ENCODE measurements around the gene RPS6KA4.
A peak's percentile ranks its signal among the peaks of the same experiment; 100 is the strongest.

RPS6KA4 gene

GRCh38 chr11:64385945-64386704 lies 27.2 kb downstream of the RPS6KA4 start:
- no peak for DNase-seq (ENCODE audit: low spot score)
- Histone ChIP-seq H3K4ac (ENCODE audit: low read length) (no peak overlapping the region), H2BK120ac (ENCODE audit: low read depth, low read length) (no peak overlapping the region), H2AFZ (ENCODE audit: low read length) (no peak overlapping the region), H2BK5ac (ENCODE audit: low read length) (no peak overlapping the region), H3K27me3 (ENCODE audit: control insufficient read depth in 3 of 3, insufficient read depth in 3 of 3, low read depth in 1 of 3, low read length in 3 of 3) (peaks cover 0 to 45% (median 0%) of the 10 kb centered on the region in 3 experiments), H3K4me2 (ENCODE audit: insufficient read depth, low read length, poor library complexity, severe bottlenecking) (no peak overlapping the region), H3K27ac (replicated peaks; ENCODE audit: low read length) (no peak overlapping the region), H2BK15ac (ENCODE audit: low read length) (no peak overlapping the region), H3K9me3 (replicated peaks in 1 of 2; ENCODE audit: control insufficient read depth in 2 of 2, insufficient read depth in 1 of 2, low read depth in 1 of 2, low read length in 2 of 2) (no peaks in the 10 kb centered on the region), H2AK5ac (ENCODE audit: low read depth, low read length) (no peak overlapping the region), H3K4me3 (ENCODE audit: low read length in 2 of 2) (no peak overlapping the region), H3K79me1 (ENCODE audit: low read depth, low read length) (no peaks in the 10 kb centered on the region), H3K14ac (ENCODE audit: low read length) (no peak overlapping the region), H3K4me1 (ENCODE audit: control insufficient read depth in 2 of 2, insufficient read depth in 1 of 2, low read depth in 1 of 2, low read length in 2 of 2) (peaks cover 0 to 10% of the 10 kb centered on the region in 2 donors), H4K91ac (ENCODE audit: low read depth, low read length, poor library complexity) (no peak overlapping the region), H4K8ac (ENCODE audit: low read depth, low read length) (no peak overlapping the region), H3K36me3 (replicated peaks in 1 of 2; ENCODE audit: control insufficient read depth in 2 of 2, insufficient read depth in 2 of 2, low read length in 2 of 2) (no peaks in the 10 kb centered on the region), H3K9ac (ENCODE audit: low read depth, low read length, poor library complexity) (no peak overlapping the region), H2BK12ac (ENCODE audit: low read length) (no peak overlapping the region), H3K23ac (ENCODE audit: low read depth, low read length, poor library complexity) (no peak overlapping the region), H3K18ac (ENCODE audit: low read length) (no peak overlapping the region)
- no CpG with 5 or more reads among the region's 11 CpGs for WGBS, 2 donors (ENCODE audit: extremely low coverage in 2 of 2, insufficient read length in 2 of 2, insufficient replicate concordance in 1 of 2)

GRCh38 chr11:64387916-64388315 lies 29.0 kb downstream of the RPS6KA4 start:
- Histone ChIP-seq H2BK15ac (ENCODE audit: low read length) (no peak overlapping the region), H4K91ac (ENCODE audit: low read depth, low read length, poor library complexity) (no peak overlapping the region), H3K27ac (replicated peaks; ENCODE audit: low read length) (no peak overlapping the region)

GRCh38 chr11:64388894-64389293 lies 29.9 kb downstream of the RPS6KA4 start:
- Histone ChIP-seq H3K27me3 (ENCODE audit: control insufficient read depth in 3 of 3, insufficient read depth in 3 of 3, low read depth in 1 of 3, low read length in 3 of 3) (peaks cover 0 to 32% (median 0%) of the 10 kb centered on the region in 3 experiments), H3K27ac (replicated peaks; ENCODE audit: low read length) (no peak overlapping the region)

More at GRCh38 chr11:64387916-64388315, 29.0 kb downstream of the RPS6KA4 start:
- no peak overlapping the region for H3K14ac ChIP-seq (ENCODE audit: low read length)
- no peak overlapping the region for H3K9ac ChIP-seq (ENCODE audit: low read depth, low read length, poor library complexity)
- H3K23ac ChIP-seq (ENCODE audit: low read depth, low read length, poor library complexity): no peak overlapping the region
- no peak overlapping the region for H2AFZ ChIP-seq (ENCODE audit: low read length)
- H3K4me1 ChIP-seq (ENCODE audit: control insufficient read depth in 2 of 2, insufficient read depth in 1 of 2, low read depth in 1 of 2, low read length in 2 of 2): peaks cover 0 to under 1% of the 10 kb centered on the region in 2 donors
- H3K4ac ChIP-seq (ENCODE audit: low read length): no peak overlapping the region
- DNase-seq (ENCODE audit: low spot score): no peak
- H2AK5ac ChIP-seq (ENCODE audit: low read depth, low read length): no peak overlapping the region
- no peaks in the 10 kb centered on the region for H3K9me3 ChIP-seq (replicated peaks in 1 of 2; ENCODE audit: control insufficient read depth in 2 of 2, insufficient read depth in 1 of 2, low read depth in 1 of 2, low read length in 2 of 2)
- H3K18ac ChIP-seq (ENCODE audit: low read length): no peak overlapping the region
- peaks cover 0 to 35% (median 0%) of the 10 kb centered on the region in 3 experiments for H3K27me3 ChIP-seq (ENCODE audit: control insufficient read depth in 3 of 3, insufficient read depth in 3 of 3, low read depth in 1 of 3, low read length in 3 of 3)
- H2BK12ac ChIP-seq (ENCODE audit: low read length): no peak overlapping the region
- no peak overlapping the region for H3K4me3 ChIP-seq (ENCODE audit: low read length in 2 of 2)
- no peak overlapping the region for H2BK120ac ChIP-seq (ENCODE audit: low read depth, low read length)
- H3K4me2 ChIP-seq (ENCODE audit: insufficient read depth, low read length, poor library complexity, severe bottlenecking): no peak overlapping the region
- H4K8ac ChIP-seq (ENCODE audit: low read depth, low read length): no peak overlapping the region
- H2BK5ac ChIP-seq (ENCODE audit: low read length): no peak overlapping the region
- no peaks in the 10 kb centered on the region for H3K36me3 ChIP-seq (replicated peaks in 1 of 2; ENCODE audit: control insufficient read depth in 2 of 2, insufficient read depth in 2 of 2, low read length in 2 of 2)
- no peaks in the 10 kb centered on the region for H3K79me1 ChIP-seq (ENCODE audit: low read depth, low read length)

GRCh38 chr11:64389851-64390250 lies 30.9 kb downstream of the RPS6KA4 start:
- no peak overlapping the region for H4K8ac ChIP-seq (ENCODE audit: low read depth, low read length)
- WGBS, 2 donors (ENCODE audit: extremely low coverage in 2 of 2, insufficient read length in 2 of 2, insufficient replicate concordance in 1 of 2): no CpG with 5 or more reads among the region's 2 CpGs
- H3K9me3 ChIP-seq (replicated peaks in 1 of 2; ENCODE audit: control insufficient read depth in 2 of 2, insufficient read depth in 1 of 2, low read depth in 1 of 2, low read length in 2 of 2): no peaks in the 10 kb centered on the region
- H3K27me3 ChIP-seq (ENCODE audit: control insufficient read depth in 3 of 3, insufficient read depth in 3 of 3, low read depth in 1 of 3, low read length in 3 of 3): peaks cover 0 to 24% (median 0%) of the 10 kb centered on the region in 3 experiments
- no peak overlapping the region for H3K9ac ChIP-seq (ENCODE audit: low read depth, low read length, poor library complexity)
- H3K4me1 ChIP-seq (ENCODE audit: control insufficient read depth in 2 of 2, insufficient read depth in 1 of 2, low read depth in 1 of 2, low read length in 2 of 2): no peaks in the 10 kb centered on the region
- H3K4me3 ChIP-seq (ENCODE audit: low read length in 2 of 2): peak overlapping the region in 1 of 2 donors; percentile 15
- H3K4me2 ChIP-seq (ENCODE audit: insufficient read depth, low read length, poor library complexity, severe bottlenecking): no peak overlapping the region
- H2BK120ac ChIP-seq (ENCODE audit: low read depth, low read length): no peak overlapping the region
- H4K91ac ChIP-seq (ENCODE audit: low read depth, low read length, poor library complexity): no peak overlapping the region
- H3K27ac ChIP-seq (replicated peaks; ENCODE audit: low read length): no peak overlapping the region
- H3K23ac ChIP-seq (ENCODE audit: low read depth, low read length, poor library complexity): no peak overlapping the region
- no peak overlapping the region for H3K18ac ChIP-seq (ENCODE audit: low read length)
- no peak overlapping the region for H2AFZ ChIP-seq (ENCODE audit: low read length)
- H2BK5ac ChIP-seq (ENCODE audit: low read length): no peak overlapping the region
- H2BK15ac ChIP-seq (ENCODE audit: low read length): no peak overlapping the region
- no peaks in the 10 kb centered on the region for H3K79me1 ChIP-seq (ENCODE audit: low read depth, low read length)
- no peak overlapping the region for H3K4ac ChIP-seq (ENCODE audit: low read length)
- H2BK12ac ChIP-seq (ENCODE audit: low read length): no peak overlapping the region
- no peaks in the 10 kb centered on the region for H3K36me3 ChIP-seq (replicated peaks in 1 of 2; ENCODE audit: control insufficient read depth in 2 of 2, insufficient read depth in 2 of 2, low read length in 2 of 2)
- DNase-seq (ENCODE audit: low spot score): no peak
- no peak overlapping the region for H3K14ac ChIP-seq (ENCODE audit: low read length)
- no peak overlapping the region for H2AK5ac ChIP-seq (ENCODE audit: low read depth, low read length)

More at GRCh38 chr11:64388894-64389293, 29.9 kb downstream of the RPS6KA4 start:
- no CpG with 5 or more reads among the region's 10 CpGs for WGBS, 2 donors (ENCODE audit: extremely low coverage in 2 of 2, insufficient read length in 2 of 2, insufficient replicate concordance in 1 of 2)
- H3K4me1 ChIP-seq (ENCODE audit: control insufficient read depth in 2 of 2, insufficient read depth in 1 of 2, low read depth in 1 of 2, low read length in 2 of 2): no peaks in the 10 kb centered on the region
- H3K14ac ChIP-seq (ENCODE audit: low read length): no peak overlapping the region
- H2AFZ ChIP-seq (ENCODE audit: low read length): no peak overlapping the region
- H3K79me1 ChIP-seq (ENCODE audit: low read depth, low read length): no peaks in the 10 kb centered on the region
- no peaks in the 10 kb centered on the region for H3K9me3 ChIP-seq (replicated peaks in 1 of 2; ENCODE audit: control insufficient read depth in 2 of 2, insufficient read depth in 1 of 2, low read depth in 1 of 2, low read length in 2 of 2)
- no peak overlapping the region for H4K8ac ChIP-seq (ENCODE audit: low read depth, low read length)
- no peak overlapping the region for H3K4me2 ChIP-seq (ENCODE audit: insufficient read depth, low read length, poor library complexity, severe bottlenecking)
- H3K9ac ChIP-seq (ENCODE audit: low read depth, low read length, poor library complexity): no peak overlapping the region
- H2AK5ac ChIP-seq (ENCODE audit: low read depth, low read length): no peak overlapping the region
- H3K18ac ChIP-seq (ENCODE audit: low read length): no peak overlapping the region
- no peak overlapping the region for H3K4me3 ChIP-seq (ENCODE audit: low read length in 2 of 2)
- H4K91ac ChIP-seq (ENCODE audit: low read depth, low read length, poor library complexity): no peak overlapping the region
- DNase-seq (ENCODE audit: low spot score): no peak
- no peak overlapping the region for H2BK120ac ChIP-seq (ENCODE audit: low read depth, low read length)
- H3K4ac ChIP-seq (ENCODE audit: low read length): no peak overlapping the region
- H2BK5ac ChIP-seq (ENCODE audit: low read length): no peak overlapping the region
- no peak overlapping the region for H2BK12ac ChIP-seq (ENCODE audit: low read length)
- no peaks in the 10 kb centered on the region for H3K36me3 ChIP-seq (replicated peaks in 1 of 2; ENCODE audit: control insufficient read depth in 2 of 2, insufficient read depth in 2 of 2, low read length in 2 of 2)
- no peak overlapping the region for H2BK15ac ChIP-seq (ENCODE audit: low read length)
- peak overlapping the region; percentile 40 for H3K23ac ChIP-seq (ENCODE audit: low read depth, low read length, poor library complexity)

All from neuronal stem cell (in vitro differentiated cells).